Liver (tissue), 9 donors: ENCODE results near the gene SH3GL1. TPM values are rescaled to one million over a fixed set of nuclear protein-coding genes. Genes with fewer than 3 reads are reported as not detected.

ENCODE experiments used
- DNase-seq: peaks from one replicate; pipeline ENCODE4 v3.0.0-alpha.2; 2017; ENCODE audit warnings: low spot score
- H3K27ac ChIP-seq, 2 donors: one replicate each; pipeline ENCODE4 v1.7.0; 2013; ENCODE audit warnings: inconsistent platforms in 2 of 2, low read length in 2 of 2, control low read depth in 1 of 2, low read depth in 1 of 2, mild to moderate bottlenecking in 1 of 2
- H3K27me3 ChIP-seq, 4 donors: one replicate each; pipeline versions ENCODE4 v1.6.1 to v1.7.0; 2013; ENCODE audit warnings: low read length in 3 of 4, inconsistent platforms in 1 of 4, mild to moderate bottlenecking in 1 of 4, moderate library complexity in 1 of 4; ENCODE audit not compliant: control insufficient read depth in 4 of 4, insufficient read depth in 4 of 4
- H3K36me3 ChIP-seq, 4 donors: one replicate each; pipeline versions ENCODE4 v1.6.1 to v1.7.0; 2013; ENCODE audit warnings: low read length in 3 of 4, mild to moderate bottlenecking in 3 of 4, low read depth in 1 of 4, moderate library complexity in 1 of 4; ENCODE audit not compliant: control insufficient read depth in 4 of 4, insufficient read depth in 3 of 4
- H3K4me1 ChIP-seq, 4 donors: one replicate each; pipeline versions ENCODE4 v1.6.1 to v1.7.0; 2013; ENCODE audit warnings: low read length in 3 of 4, mild to moderate bottlenecking in 3 of 4, moderate library complexity in 1 of 4; ENCODE audit not compliant: control insufficient read depth in 4 of 4, insufficient read depth in 4 of 4
- H3K4me3 ChIP-seq, 3 donors: one replicate each; pipeline versions ENCODE4 v1.6.1 to v1.7.0; 2013; ENCODE audit warnings: low read length in 3 of 3, control low read depth in 1 of 3, low read depth in 1 of 3, mild to moderate bottlenecking in 1 of 3
- H3K9ac ChIP-seq, 2 donors: one replicate each; pipeline ENCODE4 v1.7.0; 2013; ENCODE audit warnings: low read length in 2 of 2, mild to moderate bottlenecking in 2 of 2, moderate library complexity in 2 of 2, control low read depth in 1 of 2, low read depth in 1 of 2
- H3K9me3 ChIP-seq, 4 donors: one replicate each; pipeline versions ENCODE4 v1.6.1 to v1.7.0; 2013; ENCODE audit warnings: low read length in 3 of 4; ENCODE audit not compliant: control insufficient read depth in 4 of 4
- CTCF ChIP-seq: fragments of 150-350 bp; IDR thresholded peaks from 2 replicates; pipeline ENCODE4 v1.5.1; 2017; ENCODE audit warnings: improper control_type of control experiment, low read depth, low read length; ENCODE audit not compliant: missing input control
- EGR1 ChIP-seq, 2 donors: IDR thresholded peaks; 2 replicates each; pipeline ENCODE4 v1.6.1; 2016 to 2018; ENCODE audit warnings: antibody characterized with exemption in 2 of 2, low read depth in 2 of 2
- FOXA1 ChIP-seq: IDR thresholded peaks from 2 replicates; pipeline ENCODE4 v1.6.1; 2016; ENCODE audit warnings: antibody characterized with exemption
- FOXA2 ChIP-seq: IDR thresholded peaks from 2 replicates; pipeline ENCODE4 v1.6.1; 2016; ENCODE audit warnings: antibody characterized with exemption
- GABPA ChIP-seq, 2 donors: IDR thresholded peaks in 1 of 2; conservative IDR thresholded peaks in 1 of 2; 2 replicates each; pipeline ENCODE4 v1.6.1; 2016; ENCODE audit warnings: antibody characterized with exemption in 2 of 2, mild to moderate bottlenecking in 1 of 2, moderate library complexity in 1 of 2
- HNF4A ChIP-seq, 2 donors: conservative IDR thresholded peaks; 2 replicates each; pipeline ENCODE4 v1.6.1; 2016; ENCODE audit warnings: antibody characterized with exemption in 2 of 2, mild to moderate bottlenecking in 2 of 2
- HNF4G ChIP-seq: IDR thresholded peaks from 2 replicates; pipeline ENCODE4 v1.6.1; 2016; ENCODE audit warnings: antibody characterized with exemption
- JUND ChIP-seq, 2 donors: IDR thresholded peaks; 2 replicates each; pipeline ENCODE4 v1.6.1; 2016; ENCODE audit warnings: antibody characterized with exemption in 2 of 2
- MAX ChIP-seq: IDR thresholded peaks from 2 replicates; pipeline ENCODE4 v1.6.1; 2016; ENCODE audit warnings: antibody characterized with exemption
- NR2F2 ChIP-seq: IDR thresholded peaks from 2 replicates; pipeline ENCODE4 v1.6.1; 2016; ENCODE audit warnings: antibody characterized with exemption
- REST ChIP-seq: IDR thresholded peaks from 2 replicates; pipeline ENCODE4 v1.6.1; 2016; ENCODE audit warnings: antibody characterized with exemption, mild to moderate bottlenecking
- RXRA ChIP-seq, 2 donors: IDR thresholded peaks; 2 replicates each; pipeline ENCODE4 v1.6.1; 2017 to 2018; ENCODE audit warnings: antibody characterized with exemption in 2 of 2, mild to moderate bottlenecking in 1 of 2
- SP1 ChIP-seq: IDR thresholded peaks from 2 replicates; pipeline ENCODE4 v1.6.1; 2018; ENCODE audit warnings: antibody characterized with exemption, mild to moderate bottlenecking
- TAF1 ChIP-seq: conservative IDR thresholded peaks from 2 replicates; pipeline ENCODE4 v1.6.1; 2016; ENCODE audit warnings: antibody characterized with exemption, mild to moderate bottlenecking
- YY1 ChIP-seq: IDR thresholded peaks from 2 replicates; pipeline ENCODE4 v1.6.1; 2016; ENCODE audit warnings: antibody characterized with exemption, mild to moderate bottlenecking
- ZBTB33 ChIP-seq: IDR thresholded peaks from 2 replicates; pipeline ENCODE4 v1.6.1; 2016; ENCODE audit warnings: antibody characterized with exemption
- WGBS: extraction: QIAGEN DNeasy Blood & Tissue Kit; methylation state at CpG from one replicate; pipeline ENCODE4 v1.1.7; 2013; 5-methylcytosine and 5-hydroxymethylcytosine counted together
- polyA plus RNA-seq, 2 donors: library from polyadenylated mRNA; stranded (reverse) in 1 of 2; unstranded in 1 of 2; fragments of 200-250 nt in 1 of 2; fragments of >200 nt in 1 of 2; fragmentation: Nextera tagmentation in 1 of 2; extraction: Ambion mirVana in 1 of 2; gene quantifications; one replicate each; pipeline versions ENCODE4 v1.2.1 to v1.2.3, GENCODE V29; 2013 to 2015
- total RNA-seq, 2 donors: library from RNA; depleted of rRNA; stranded (reverse); fragments of >200 nt; gene quantifications; one replicate each; pipeline ENCODE4 v1.2.3, GENCODE V29; 2014
- donor health status: healthy.
- donor health status: healthy.
- donor health status: healthy.
- donor health status: healthy.
- donor health status: healthy.

Gene SH3GL1
- total and polyA plus RNA-seq, 4 donors, result 16.5 to 27.8 (median 18.2) TPM

GRCh38 chr19:4423416-4424126, 23.2 kb upstream of the SH3GL1 start:
- 88% methylated on average over 16 of the region's 16 CpGs for WGBS

GRCh38 chr19:4416268-4416667, 15.9 kb upstream of the SH3GL1 start:
- no peak for DNase-seq
- WGBS, result 87% methylated on average over 9 of the region's 9 CpGs
- TF ChIP-seq REST (no peak), FOXA1 (no peak), GABPA (IDR thresholded peaks at IDR 0.05 in 1 of 2, conservative IDR thresholded peaks at IDR 0.05 in 1 of 2) (no peak)
- H3K36me3 ChIP-seq, result no peaks in the 10 kb centered on the region
- no peak overlapping the region for H3K27ac ChIP-seq
- H3K9me3 ChIP-seq, result no peaks in the 10 kb centered on the region
- H3K4me1 ChIP-seq, result peaks cover 0 to 12% (median 1%) of the 10 kb centered on the region in 4 donors
- no peak overlapping the region for H3K9ac ChIP-seq
- H3K4me3 ChIP-seq, result no peak overlapping the region
- no peaks in the 10 kb centered on the region for H3K27me3 ChIP-seq

More at GRCh38 chr19:4423416-4424126, 23.2 kb upstream of the SH3GL1 start:
- no peak overlapping the region for H3K27ac ChIP-seq
- peaks cover 0 to 6% (median 3%) of the 10 kb centered on the region in 4 donors for H3K36me3 ChIP-seq
- H3K9ac ChIP-seq, result no peak overlapping the region
- no peak for TF ChIP-seq FOXA1
- no peak for TF ChIP-seq TAF1
- H3K27me3 ChIP-seq, result no peaks in the 10 kb centered on the region
- no peaks in the 10 kb centered on the region for H3K9me3 ChIP-seq
- no peaks in the 10 kb centered on the region for H3K4me1 ChIP-seq
- no peak for DNase-seq
- H3K4me3 ChIP-seq, result no peak overlapping the region

GRCh38 chr19:4415352-4415751, 15.0 kb upstream of the SH3GL1 start:
- Histone ChIP-seq H3K9me3 (no peaks in the 10 kb centered on the region), H3K27me3 (no peaks in the 10 kb centered on the region), H3K27ac (no peak overlapping the region), H3K9ac (no peak overlapping the region), H3K4me3 (no peak overlapping the region), H3K36me3 (no peaks in the 10 kb centered on the region), H3K4me1 (peaks cover 0 to 12% (median 1%) of the 10 kb centered on the region in 4 donors)
- 79% methylated on average over 10 of the region's 10 CpGs for WGBS
- no peak for DNase-seq
- TF ChIP-seq RXRA (IDR thresholded peaks at IDR 0.05) (no peak), HNF4G (no peak), JUND (IDR thresholded peaks at IDR 0.05) (no peak), EGR1 (IDR thresholded peaks at IDR 0.05; ENCODE audit: low read depth in 2 of 2) (no peak), REST (no peak), SP1 (no peak), YY1 (no peak), FOXA2 (no peak), ZBTB33 (no peak), CTCF (no peak), TAF1 (no peak), GABPA (IDR thresholded peaks at IDR 0.05 in 1 of 2, conservative IDR thresholded peaks at IDR 0.05 in 1 of 2) (no peak), MAX (no peak), NR2F2 (no peak), HNF4A (conservative IDR thresholded peaks at IDR 0.05) (no peak)
